ENCODE data around the gene CACNA2D2. TPM values are rescaled to one million over a fixed set of nuclear protein-coding genes. Genes with fewer than 3 reads are reported as not detected.

The CACNA2D2 gene
- total and polyA plus RNA-seq, 2 donors (not counting 1 experiment from before 2014, with no cell fraction given), result 0.06 TPM; not detected in 1

DNA sequence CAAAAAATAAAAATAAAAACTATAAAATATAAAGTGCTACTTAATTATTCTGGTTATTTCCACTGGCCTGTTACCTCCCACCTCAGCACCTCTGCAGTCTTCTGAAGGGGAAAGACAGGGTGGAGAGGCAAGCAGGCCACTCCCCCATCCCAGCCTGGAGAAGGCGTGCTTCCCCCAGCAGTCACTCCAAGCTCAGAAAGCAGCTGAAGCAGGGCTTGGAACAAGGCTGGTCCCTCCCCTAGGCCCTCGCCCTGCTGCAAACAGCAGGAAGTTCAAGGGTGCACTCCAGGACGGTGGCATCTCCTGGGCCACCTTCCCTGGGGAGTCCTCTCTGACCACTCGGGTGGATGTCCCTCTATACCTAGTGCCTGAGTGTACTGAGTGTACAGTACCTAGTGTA, 21.4 kb downstream of the CACNA2D2 start:
- Histone ChIP-seq H3K4me3 (replicated peaks in 1 of 4; ENCODE audit: control extremely low read depth in 1 of 4, insufficient read depth in 1 of 4, low read depth in 3 of 4, low read length in 4 of 4) (no peak overlapping the region), H3K27ac (ENCODE audit: insufficient read depth, low read length) (no peak overlapping the region), H3K4me2 (ENCODE audit: extremely low read depth, insufficient read depth, low read length) (no peak overlapping the region), H3K36me3 (ENCODE audit: control insufficient read depth, insufficient read depth, low read length) (no peaks in the 10 kb centered on the region), H3K9me3 (ENCODE audit: control insufficient read depth, insufficient read depth, low read depth, low read length) (no peaks in the 10 kb centered on the region), H2AFZ (ENCODE audit: low read length) (no peak overlapping the region), H4K20me1 (ENCODE audit: control insufficient read depth, extremely low read depth, insufficient read depth, low read length) (no peaks in the 10 kb centered on the region), H3K4me1 (ENCODE audit: control insufficient read depth, extremely low read depth, insufficient read depth, low read length) (no peaks in the 10 kb centered on the region), H3K27me3 (ENCODE audit: control insufficient read depth, insufficient read depth, low read length) (no peaks in the 10 kb centered on the region), H3K9ac (ENCODE audit: insufficient read depth, low read length) (no peak overlapping the region), H3K79me2 (ENCODE audit: control insufficient read depth, insufficient read depth, low read length) (no peaks in the 10 kb centered on the region)
- DNase-seq (ENCODE audit: low read depth in 2 of 2), result no peak
- TF ChIP-seq, protein P1, sequence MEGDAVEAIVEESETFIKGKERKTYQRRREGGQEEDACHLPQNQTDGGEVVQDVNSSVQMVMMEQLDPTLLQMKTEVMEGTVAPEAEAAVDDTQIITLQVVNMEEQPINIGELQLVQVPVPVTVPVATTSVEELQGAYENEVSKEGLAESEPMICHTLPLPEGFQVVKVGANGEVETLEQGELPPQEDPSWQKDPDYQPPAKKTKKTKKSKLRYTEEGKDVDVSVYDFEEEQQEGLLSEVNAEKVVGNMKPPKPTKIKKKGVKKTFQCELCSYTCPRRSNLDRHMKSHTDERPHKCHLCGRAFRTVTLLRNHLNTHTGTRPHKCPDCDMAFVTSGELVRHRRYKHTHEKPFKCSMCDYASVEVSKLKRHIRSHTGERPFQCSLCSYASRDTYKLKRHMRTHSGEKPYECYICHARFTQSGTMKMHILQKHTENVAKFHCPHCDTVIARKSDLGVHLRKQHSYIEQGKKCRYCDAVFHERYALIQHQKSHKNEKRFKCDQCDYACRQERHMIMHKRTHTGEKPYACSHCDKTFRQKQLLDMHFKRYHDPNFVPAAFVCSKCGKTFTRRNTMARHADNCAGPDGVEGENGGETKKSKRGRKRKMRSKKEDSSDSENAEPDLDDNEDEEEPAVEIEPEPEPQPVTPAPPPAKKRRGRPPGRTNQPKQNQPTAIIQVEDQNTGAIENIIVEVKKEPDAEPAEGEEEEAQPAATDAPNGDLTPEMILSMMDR (conservative IDR thresholded peaks at IDR 0.05 in 1 of 2, IDR thresholded peaks at IDR 0.05 in 1 of 2; ENCODE audit: low read depth in 1 of 2, low read length in 2 of 2), result no peak
- TF ChIP-seq EZH2 (IDR thresholded peaks at IDR 0.05; ENCODE audit: low read length, missing control alignments), result no peak

DNA sequence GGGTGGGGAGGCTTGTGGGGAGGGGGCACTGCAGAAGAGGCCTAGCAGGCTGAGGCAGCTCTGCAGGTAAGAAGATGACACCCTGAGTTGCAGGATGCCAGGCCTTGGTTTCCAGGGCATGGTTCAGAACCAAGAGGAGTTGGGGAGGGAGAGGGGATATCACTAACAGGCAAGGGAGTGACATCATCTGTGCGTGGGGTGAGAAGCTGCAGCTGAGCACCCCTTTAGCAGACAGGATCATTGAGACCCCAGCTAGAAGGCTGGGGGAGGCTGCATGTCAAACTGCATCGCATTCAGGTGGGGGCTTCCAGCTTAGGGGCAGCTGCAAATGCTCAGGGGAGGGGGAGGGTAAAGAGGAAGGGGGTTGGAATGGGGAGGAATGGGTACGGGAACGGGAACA, 23.0 kb downstream of the CACNA2D2 start:
- Histone ChIP-seq H3K4me2 (ENCODE audit: extremely low read depth, insufficient read depth, low read length) (no peak overlapping the region), H3K79me2 (ENCODE audit: control insufficient read depth, insufficient read depth, low read length) (no peaks in the 10 kb centered on the region), H3K27me3 (ENCODE audit: control insufficient read depth, insufficient read depth, low read length) (no peaks in the 10 kb centered on the region), H3K4me3 (replicated peaks in 1 of 4; ENCODE audit: control extremely low read depth in 1 of 4, insufficient read depth in 1 of 4, low read depth in 3 of 4, low read length in 4 of 4) (no peak overlapping the region), H3K9me3 (ENCODE audit: control insufficient read depth, insufficient read depth, low read depth, low read length) (no peaks in the 10 kb centered on the region), H3K36me3 (ENCODE audit: control insufficient read depth, insufficient read depth, low read length) (no peaks in the 10 kb centered on the region), H3K9ac (ENCODE audit: insufficient read depth, low read length) (no peak overlapping the region), H4K20me1 (ENCODE audit: control insufficient read depth, extremely low read depth, insufficient read depth, low read length) (no peaks in the 10 kb centered on the region), H3K4me1 (ENCODE audit: control insufficient read depth, extremely low read depth, insufficient read depth, low read length) (no peaks in the 10 kb centered on the region), H2AFZ (ENCODE audit: low read length) (no peak overlapping the region), H3K27ac (ENCODE audit: insufficient read depth, low read length) (no peak overlapping the region)
- TF ChIP-seq, protein P1 (conservative IDR thresholded peaks at IDR 0.05 in 1 of 2, IDR thresholded peaks at IDR 0.05 in 1 of 2; ENCODE audit: low read depth in 1 of 2, low read length in 2 of 2), result no peak
- no peak for TF ChIP-seq EZH2 (IDR thresholded peaks at IDR 0.05; ENCODE audit: low read length, missing control alignments)
- DNase-seq (ENCODE audit: low read depth in 2 of 2), result no peak

DNA sequence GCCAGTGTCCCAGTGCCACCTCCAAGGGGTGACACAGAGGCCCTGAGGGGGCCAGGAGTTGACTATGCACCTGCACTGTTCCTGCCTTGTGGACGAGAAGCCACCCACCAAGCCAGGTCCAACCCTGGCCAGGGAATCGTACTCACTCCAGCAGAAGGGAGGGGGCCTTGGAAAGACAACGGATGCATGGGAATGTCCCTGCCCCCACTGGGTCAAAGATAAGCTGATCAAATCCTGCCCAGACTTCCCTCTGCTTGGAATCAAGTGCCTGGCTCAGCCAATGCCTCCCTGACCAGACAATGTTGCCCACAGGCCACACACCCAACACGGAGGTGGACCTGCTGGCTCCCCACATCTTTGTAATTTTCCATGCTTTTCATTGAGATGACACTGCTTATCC, 23.9 kb downstream of the CACNA2D2 start:
- no peak overlapping the region for H3K4me3 ChIP-seq (replicated peaks in 1 of 4; ENCODE audit: control extremely low read depth in 1 of 4, insufficient read depth in 1 of 4, low read depth in 3 of 4, low read length in 4 of 4)
- no peak overlapping the region for H2AFZ ChIP-seq (ENCODE audit: low read length)
- no peak overlapping the region for H3K27ac ChIP-seq (ENCODE audit: insufficient read depth, low read length)
- H3K4me1 ChIP-seq (ENCODE audit: control insufficient read depth, extremely low read depth, insufficient read depth, low read length), result no peaks in the 10 kb centered on the region
- no peaks in the 10 kb centered on the region for H3K36me3 ChIP-seq (ENCODE audit: control insufficient read depth, insufficient read depth, low read length)
- TF ChIP-seq, protein P1 (conservative IDR thresholded peaks at IDR 0.05 in 1 of 2, IDR thresholded peaks at IDR 0.05 in 1 of 2; ENCODE audit: low read depth in 1 of 2, low read length in 2 of 2), result no peak
- no peak for TF ChIP-seq EZH2 (IDR thresholded peaks at IDR 0.05; ENCODE audit: low read length, missing control alignments)
- H3K27me3 ChIP-seq (ENCODE audit: control insufficient read depth, insufficient read depth, low read length), result no peaks in the 10 kb centered on the region
- no peak for DNase-seq (ENCODE audit: low read depth in 2 of 2)
- H3K4me2 ChIP-seq (ENCODE audit: extremely low read depth, insufficient read depth, low read length), result no peak overlapping the region
- no peaks in the 10 kb centered on the region for H4K20me1 ChIP-seq (ENCODE audit: control insufficient read depth, extremely low read depth, insufficient read depth, low read length)
- H3K79me2 ChIP-seq (ENCODE audit: control insufficient read depth, insufficient read depth, low read length), result no peaks in the 10 kb centered on the region
- H3K9ac ChIP-seq (ENCODE audit: insufficient read depth, low read length), result no peak overlapping the region
- H3K9me3 ChIP-seq (ENCODE audit: control insufficient read depth, insufficient read depth, low read depth, low read length), result no peaks in the 10 kb centered on the region

All from fibroblast of lung (primary cell).